HUES64 (cell line): Measurements from ENCODE around the gene EAF2.
A peak's percentile ranks its signal among the peaks of the same experiment; 100 is the strongest.
"Not testable (repeated sequence)": the region's sequence is repeated elsewhere in the genome, so short reads cannot be mapped to it uniquely, and the experiment has no call there.

ENCODE experiments used
- H3K27ac ChIP-seq: 2 replicates; pipeline ENCODE4 v1.7.0; 2013; ENCODE audit warnings: low read depth, low read length, inconsistent platforms
- H3K27me3 ChIP-seq: 2 replicates; pipeline ENCODE4 v1.6.1; 2013; ENCODE audit warnings: mild to moderate bottlenecking, low read length; ENCODE audit not compliant: insufficient read depth
- H3K36me3 ChIP-seq: 2 replicates; pipeline ENCODE4 v1.6.1; 2013; ENCODE audit warnings: mild to moderate bottlenecking, low read length; ENCODE audit not compliant: insufficient read depth
- H3K4me1 ChIP-seq: 2 replicates; pipeline ENCODE4 v1.6.1; 2013; ENCODE audit warnings: mild to moderate bottlenecking, low read length, moderate library complexity; ENCODE audit not compliant: insufficient read depth
- H3K4me3 ChIP-seq: 2 replicates; pipeline ENCODE4 v1.5.1; 2013; ENCODE audit warnings: mild to moderate bottlenecking, low read length, moderate library complexity
- H3K9ac ChIP-seq: 2 replicates; pipeline ENCODE4 v1.6.1; 2013; ENCODE audit warnings: mild to moderate bottlenecking, low read depth, low read length
- H3K9me3 ChIP-seq: 2 replicates; pipeline ENCODE4 v1.6.1; 2013; ENCODE audit warnings: low read depth, low read length; ENCODE audit not compliant: insufficient read depth
- WGBS: fragments of 150-250, 120-280 bp; methylation state at CpG from one replicate; pipeline ENCODE4 v1.1.7; 2013; ENCODE audit warnings: missing lambda C conversion rate; 5-methylcytosine and 5-hydroxymethylcytosine counted together

The EAF2 gene

DNA sequence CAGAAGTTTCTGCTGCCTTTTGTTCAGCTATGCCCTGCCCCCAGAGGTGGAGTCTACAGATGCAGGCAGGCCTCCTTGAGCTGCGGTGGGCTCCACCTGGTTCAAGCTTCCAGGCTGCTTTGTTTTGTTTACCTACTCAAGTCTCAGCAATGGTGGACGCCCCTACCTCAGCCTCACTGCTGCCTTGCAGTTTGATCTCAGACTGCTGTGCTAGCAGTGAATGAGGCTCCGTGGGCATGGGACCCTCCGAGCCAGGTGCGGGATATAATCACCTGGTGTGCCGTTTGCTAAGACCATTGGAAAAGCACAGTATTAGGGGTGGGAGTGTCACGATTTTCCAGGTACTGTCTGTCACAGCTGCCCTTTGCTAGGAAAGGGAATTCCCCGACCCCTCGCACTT is 28.2 kb downstream of the EAF2 start:
- H3K27ac ChIP-seq, H3K9ac ChIP-seq, H3K4me1 ChIP-seq, H3K4me3 ChIP-seq, H3K36me3 ChIP-seq, H3K27me3 ChIP-seq: not testable (repeated sequence)
- WGBS, result 92% methylated on average over 9 of the region's 9 CpGs
- H3K9me3 ChIP-seq, result peaks cover 18% of the 10 kb centered on the region

- H3K4me1 ChIP-seq, result no peaks in the 10 kb centered on the region
Observed at GRCh38 chr3:121863801-121864200, 28.8 kb downstream of the EAF2 start.

DNA sequence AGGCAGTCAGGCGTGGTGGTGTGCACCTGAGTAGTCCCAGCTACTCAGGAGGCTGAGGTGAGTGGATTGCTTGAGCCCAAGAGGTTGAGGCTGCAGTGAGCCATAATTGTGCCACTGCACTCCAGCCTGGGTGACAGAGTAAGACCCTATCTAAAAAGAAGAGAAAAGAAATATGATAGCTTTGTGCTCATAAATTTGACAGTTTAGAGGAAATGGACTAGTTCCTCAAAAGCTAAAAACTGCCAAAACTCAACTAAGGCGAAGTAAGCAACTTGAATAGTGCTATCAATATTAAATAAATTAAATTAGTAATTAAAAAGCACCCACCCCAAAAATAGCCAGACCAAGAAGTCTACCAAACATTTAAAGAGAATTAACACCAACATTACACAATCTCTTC is 34.7 kb downstream of the EAF2 start:
- no peaks in the 10 kb centered on the region for H3K4me1 ChIP-seq
- no peaks in the 10 kb centered on the region for H3K27me3 ChIP-seq
- no peaks in the 10 kb centered on the region for H3K36me3 ChIP-seq
- 100% methylated on average over 1 of the region's 2 CpGs for WGBS
- no peaks in the 10 kb centered on the region for H3K9me3 ChIP-seq
- H3K27ac ChIP-seq, result no peak overlapping the region
- H3K4me3 ChIP-seq, result no peak overlapping the region
- no peak overlapping the region for H3K9ac ChIP-seq

More at GRCh38 chr3:121863801-121864200, 28.8 kb downstream of the EAF2 start:
- Histone ChIP-seq H3K36me3 (no peaks in the 10 kb centered on the region), H3K9ac (no peak overlapping the region), H3K27me3 (no peaks in the 10 kb centered on the region), H3K4me3 (no peak overlapping the region), H3K27ac (no peak overlapping the region), H3K9me3 (peaks cover 18% of the 10 kb centered on the region)

- no peak overlapping the region for H3K27ac ChIP-seq
- no peaks in the 10 kb centered on the region for H3K36me3 ChIP-seq
- H3K9ac ChIP-seq, result no peak overlapping the region
- H3K27me3 ChIP-seq, result no peaks in the 10 kb centered on the region
- H3K9me3 ChIP-seq, result no peaks in the 10 kb centered on the region
- H3K4me3 ChIP-seq, result no peak overlapping the region
- H3K4me1 ChIP-seq, result no peaks in the 10 kb centered on the region
Observed at GRCh38 chr3:121870717-121871116, 35.7 kb downstream of the EAF2 start.

GRCh38 chr3:121871430-121871829 is 36.4 kb downstream of the EAF2 start:
- H3K9ac ChIP-seq, result no peak overlapping the region
- H3K27me3 ChIP-seq, result no peaks in the 10 kb centered on the region
- H3K36me3 ChIP-seq, result no peaks in the 10 kb centered on the region
- H3K9me3 ChIP-seq, result no peaks in the 10 kb centered on the region
- no peak overlapping the region for H3K27ac ChIP-seq
- no peaks in the 10 kb centered on the region for H3K4me1 ChIP-seq
- 93% methylated on average over 1 of the region's 1 CpG for WGBS
- no peak overlapping the region for H3K4me3 ChIP-seq

- Histone ChIP-seq H3K36me3 (no peaks in the 10 kb centered on the region), H3K4me3 (no peak overlapping the region), H3K27ac (no peak overlapping the region), H3K27me3 (no peaks in the 10 kb centered on the region), H3K4me1 (peaks cover 3% of the 10 kb centered on the region; the same call in 1 of the 2 replicates), H3K9ac (no peak overlapping the region), H3K9me3 (no peaks in the 10 kb centered on the region)
- WGBS, result 94% methylated on average over 1 of the region's 1 CpG
Observed at GRCh38 chr3:121878411-121878810, 43.4 kb downstream of the EAF2 start.

DNA sequence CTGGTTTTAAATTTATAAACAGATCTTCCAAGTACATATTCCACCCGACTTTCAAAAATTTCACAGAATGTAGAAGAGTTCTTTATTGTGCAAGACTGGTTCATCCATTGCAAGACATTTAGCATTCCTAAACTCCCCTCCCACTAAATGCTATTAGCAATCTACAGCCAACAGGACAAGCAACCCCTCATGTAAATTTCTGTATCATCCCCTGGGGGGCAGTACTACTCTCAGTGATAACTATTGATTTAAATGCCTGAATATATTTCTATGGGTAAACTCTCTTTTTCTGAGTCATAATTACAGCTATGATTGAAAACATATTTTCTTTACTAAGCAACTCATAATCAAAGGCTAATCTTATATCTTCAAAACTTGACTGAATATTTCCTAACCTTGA is 48.5 kb downstream of the EAF2 start:
- no peak overlapping the region for H3K4me3 ChIP-seq
- H3K27ac ChIP-seq, result no peak overlapping the region
- H3K4me1 ChIP-seq, result peaks cover 3% of the 10 kb centered on the region; the same call in 1 of the 2 replicates
- no peak overlapping the region for H3K9ac ChIP-seq
- H3K27me3 ChIP-seq, result no peaks in the 10 kb centered on the region
- H3K9me3 ChIP-seq, result no peaks in the 10 kb centered on the region
- H3K36me3 ChIP-seq, result no peaks in the 10 kb centered on the region
- WGBS, result 33% methylated on average over 1 of the region's 1 CpG

- Histone ChIP-seq H3K27me3 (no peaks in the 10 kb centered on the region), H3K9me3 (no peaks in the 10 kb centered on the region), H3K4me1 (peaks cover 3% of the 10 kb centered on the region; the same call in 1 of the 2 replicates), H3K36me3 (no peaks in the 10 kb centered on the region), H3K27ac (no peak overlapping the region), H3K9ac (no peak overlapping the region), H3K4me3 (no peak overlapping the region)
- 93% methylated on average over 2 of the region's 2 CpGs for WGBS
Observed at GRCh38 chr3:121885386-121885785, 50.4 kb downstream of the EAF2 start.

DNA sequence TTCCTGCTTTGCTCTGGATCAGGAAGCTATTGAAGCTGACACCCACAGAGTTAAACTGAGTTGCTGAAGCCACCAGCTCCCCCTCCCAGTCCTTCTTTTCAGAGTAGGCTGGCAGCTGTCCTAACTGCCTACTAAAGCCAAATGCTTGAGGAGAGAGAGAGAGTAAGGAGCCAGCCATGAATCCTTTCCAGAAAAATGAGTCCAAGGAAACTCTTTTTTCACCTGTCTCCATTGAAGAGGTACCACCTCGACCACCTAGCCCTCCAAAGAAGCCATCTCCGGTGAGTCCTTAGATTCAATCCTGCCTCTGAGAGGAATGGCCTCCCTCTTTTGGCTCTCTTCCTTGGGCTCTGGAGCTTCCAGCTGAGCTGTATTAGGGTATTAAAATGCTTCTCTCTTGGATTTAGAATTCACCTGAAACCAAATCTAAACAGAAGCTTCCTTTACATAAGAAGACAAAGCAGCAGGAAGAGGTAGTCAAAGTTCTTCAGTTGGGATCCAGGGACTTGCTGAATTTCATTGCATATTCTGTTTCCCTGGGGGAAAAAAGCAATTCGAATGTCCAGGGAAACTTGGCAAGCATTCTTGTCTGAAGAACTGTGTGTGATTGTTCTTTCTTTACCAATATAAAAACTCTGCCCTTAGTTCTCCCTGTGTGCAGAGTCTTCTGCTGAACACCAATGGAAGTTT is 59.4 kb downstream of the EAF2 start, which contains the start of gene SLC15A2:
Gene SLC15A2, plus strand, starts transcription at position 101 of the 690 bp plus-strand sequence. Its CDS starts 76 bp downstream, at position 177.
- H3K27me3 ChIP-seq, result no peaks in the 10 kb centered on the region
- peak within 1 kb of the TSS; percentile 51 for H3K9ac ChIP-seq
- peak within 1 kb of the TSS; percentile 95 for H3K27ac ChIP-seq
- peak within 1 kb of the TSS; percentile 44 for H3K4me3 ChIP-seq
- H3K4me1 ChIP-seq, result peaks cover 34% of the 10 kb centered on the region
- 14% methylated on average over 3 of the region's 3 CpGs for WGBS
- H3K9me3 ChIP-seq, result no peaks in the 10 kb centered on the region
- H3K36me3 ChIP-seq, result no peaks in the 10 kb centered on the region

DNA sequence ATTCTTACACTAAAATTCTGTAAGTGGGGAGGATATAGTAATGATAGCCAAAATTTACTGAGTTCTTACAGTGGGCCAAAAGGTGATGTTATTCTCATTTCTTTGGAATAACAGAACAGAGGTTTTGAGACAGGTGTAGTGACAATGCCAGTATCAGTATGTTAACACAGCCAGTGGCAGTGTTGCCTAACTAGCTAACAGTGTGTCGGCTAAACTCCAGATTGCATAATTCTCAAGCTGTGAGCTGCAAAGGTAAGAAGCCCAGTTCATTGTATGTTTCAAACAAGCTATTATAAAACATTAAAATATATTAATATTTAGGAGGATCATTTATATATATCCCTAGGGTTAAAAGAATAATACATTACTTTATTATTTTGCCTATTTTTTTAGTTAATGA is 60.1 kb downstream of the EAF2 start:
- H3K9me3 ChIP-seq, result no peaks in the 10 kb centered on the region
- no peak overlapping the region for H3K9ac ChIP-seq
- H3K36me3 ChIP-seq, result no peaks in the 10 kb centered on the region
- H3K27ac ChIP-seq, result peak overlapping the region; percentile 95
- H3K4me3 ChIP-seq, result peak overlapping the region; percentile 44
- H3K4me1 ChIP-seq, result peaks cover 34% of the 10 kb centered on the region
- H3K27me3 ChIP-seq, result no peaks in the 10 kb centered on the region
- WGBS, result 0% methylated on average over 1 of the region's 1 CpG

- Histone ChIP-seq H3K27ac (peak overlapping the region; percentile 1; the same call in 1 of the 2 replicates), H3K9me3 (no peaks in the 10 kb centered on the region), H3K9ac (no peak overlapping the region), H3K36me3 (no peaks in the 10 kb centered on the region), H3K27me3 (no peaks in the 10 kb centered on the region), H3K4me3 (no peak overlapping the region), H3K4me1 (peaks cover 34% of the 10 kb centered on the region)
Observed at GRCh38 chr3:121895736-121896135, 60.7 kb downstream of the EAF2 start.

DNA sequence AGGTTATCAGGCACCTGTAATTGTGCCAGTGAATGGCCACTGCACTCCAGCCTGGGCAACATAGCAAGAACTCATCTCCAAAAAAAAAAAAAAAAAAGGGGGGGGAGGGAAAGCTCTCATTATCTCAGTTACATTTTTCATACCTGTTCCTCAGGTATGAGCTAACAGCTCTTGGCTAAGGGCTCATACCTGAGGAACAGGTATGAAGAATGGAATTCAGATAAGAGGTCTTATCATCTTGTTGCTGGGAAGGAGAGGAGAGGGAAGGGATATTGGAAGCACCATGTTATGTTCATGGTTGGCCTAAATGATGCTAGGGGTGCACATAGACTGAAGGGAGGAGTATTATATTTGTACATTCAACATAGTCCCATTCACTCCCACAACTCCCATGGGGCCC is 61.8 kb downstream of the EAF2 start:
- H3K27me3 ChIP-seq, result no peaks in the 10 kb centered on the region
- no peak overlapping the region for H3K9ac ChIP-seq
- H3K4me1 ChIP-seq, result peaks cover 33% of the 10 kb centered on the region
- no peaks in the 10 kb centered on the region for H3K36me3 ChIP-seq
- no peak overlapping the region for H3K27ac ChIP-seq
- H3K9me3 ChIP-seq, result no peaks in the 10 kb centered on the region
- no peak overlapping the region for H3K4me3 ChIP-seq
